Measurements from ENCODE around the gene RAPGEF3. TPM values are rescaled to one million over a fixed set of nuclear protein-coding genes. Genes with fewer than 3 reads are reported as not detected.

Gene RAPGEF3
- total and polyA plus RNA-seq, 2 of the 8 experiments (the other 6 are each of a cell fraction or from before 2014, with no cell fraction given) = 5.0 to 9.4 TPM

DNA sequence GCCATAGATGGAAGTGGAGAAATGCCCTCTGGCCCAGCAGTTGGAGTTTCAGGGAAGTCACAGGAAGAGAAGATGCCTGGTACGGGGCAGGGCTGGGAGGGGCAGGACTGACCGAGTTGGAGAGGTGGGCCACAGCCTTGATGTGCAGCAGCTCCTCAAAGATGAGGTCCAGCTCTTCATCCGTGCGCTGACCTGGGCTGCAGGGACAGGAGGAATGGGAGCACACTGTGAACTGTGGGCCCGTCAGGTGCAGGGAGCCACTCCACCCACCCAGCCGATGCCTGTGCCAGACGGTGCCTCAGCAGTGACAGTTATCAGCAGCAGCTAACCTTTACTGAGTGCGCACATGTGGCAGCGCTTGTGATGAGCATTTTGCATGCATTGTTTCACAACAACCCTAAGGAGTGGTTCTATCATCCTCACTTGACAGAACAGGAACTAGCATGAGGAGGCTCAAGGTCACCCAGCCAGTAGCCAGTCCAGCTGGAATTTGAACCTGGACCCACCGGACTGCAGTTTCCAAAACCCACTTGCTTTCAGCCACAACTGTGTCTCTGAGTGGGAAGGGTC, 8.4 kb downstream of the RAPGEF3 start (continued):
- no peak for TF ChIP-seq CTBP2 (IDR thresholded peaks at IDR 0.05; ENCODE audit: borderline replicate concordance, insufficient read depth, insufficient read length, low read length)
- no peak for TF ChIP-seq FOSL1 (IDR thresholded peaks at IDR 0.05; ENCODE audit: insufficient read depth, low read depth, low read length)
- TF ChIP-seq ZNF274 (IDR thresholded peaks at IDR 0.05; ENCODE audit: borderline replicate concordance, extremely low read depth, low read length) = no peak

Data from H1 (cell line).